ENCODE measurements around the gene C9orf85.

DNA sequence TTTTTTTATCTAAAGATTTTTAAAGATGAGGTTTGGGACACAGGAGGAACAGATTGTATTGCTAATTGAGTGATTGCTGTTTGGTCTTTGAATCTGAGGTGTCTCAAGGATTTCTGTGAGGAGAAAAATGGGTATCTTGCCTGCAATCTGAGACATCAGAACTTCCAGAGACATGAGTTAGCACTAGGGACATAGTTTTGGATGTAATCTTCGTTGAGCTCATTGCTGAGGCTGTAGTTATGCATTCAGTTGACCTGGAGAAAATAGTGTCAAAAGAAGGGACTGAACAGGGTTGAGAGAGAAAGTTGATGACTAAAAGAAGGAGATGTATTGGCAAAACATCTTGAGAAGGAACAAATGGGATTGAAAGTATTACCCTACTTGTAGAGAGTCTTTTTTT, 24.6 kb downstream of the C9orf85 start:
- TF ChIP-seq CTCF (IDR thresholded peaks at IDR 0.05): no peak
- TF ChIP-seq EZH2 (IDR thresholded peaks at IDR 0.05; ENCODE audit: borderline replicate concordance, insufficient read depth, low read depth, low read length, poor library complexity, severe bottlenecking): no peak
